SK-N-SH (cell line): ENCODE data around the gene INPP5A.

Experiments
- CTCF ChIP-seq: fragments of 200-600 bp; sonication (generic); IDR thresholded peaks from 2 replicates; pipeline ENCODE4 v1.6.1; 2017; ENCODE audit warnings: antibody characterized with exemption, mild to moderate bottlenecking, moderate library complexity
- ELF1 ChIP-seq: IDR thresholded peaks from 2 replicates; pipeline ENCODE4 v1.4.0; 2012
- EP300 ChIP-seq, 2 experiments: IDR thresholded peaks; 2 replicates each; pipeline versions ENCODE4 v1.4.0 to v1.6.1; 2012; ENCODE audit warnings: borderline replicate concordance in 1 of 2, low read depth in 1 of 2, low read length in 1 of 2
- POLR2AphosphoS5 ChIP-seq: IDR thresholded peaks from 2 replicates; pipeline ENCODE4 v1.6.1; 2012; ENCODE audit warnings: low read depth, low read length
- TAF1 ChIP-seq: IDR thresholded peaks from 2 replicates; pipeline ENCODE4 v1.6.1; 2012; ENCODE audit warnings: low read depth, mild to moderate bottlenecking, low read length, moderate library complexity, borderline replicate concordance
- TF ChIP-seq, protein P1 (sequence below): IDR thresholded peaks from 2 replicates; pipeline ENCODE4; 2012

DNA sequence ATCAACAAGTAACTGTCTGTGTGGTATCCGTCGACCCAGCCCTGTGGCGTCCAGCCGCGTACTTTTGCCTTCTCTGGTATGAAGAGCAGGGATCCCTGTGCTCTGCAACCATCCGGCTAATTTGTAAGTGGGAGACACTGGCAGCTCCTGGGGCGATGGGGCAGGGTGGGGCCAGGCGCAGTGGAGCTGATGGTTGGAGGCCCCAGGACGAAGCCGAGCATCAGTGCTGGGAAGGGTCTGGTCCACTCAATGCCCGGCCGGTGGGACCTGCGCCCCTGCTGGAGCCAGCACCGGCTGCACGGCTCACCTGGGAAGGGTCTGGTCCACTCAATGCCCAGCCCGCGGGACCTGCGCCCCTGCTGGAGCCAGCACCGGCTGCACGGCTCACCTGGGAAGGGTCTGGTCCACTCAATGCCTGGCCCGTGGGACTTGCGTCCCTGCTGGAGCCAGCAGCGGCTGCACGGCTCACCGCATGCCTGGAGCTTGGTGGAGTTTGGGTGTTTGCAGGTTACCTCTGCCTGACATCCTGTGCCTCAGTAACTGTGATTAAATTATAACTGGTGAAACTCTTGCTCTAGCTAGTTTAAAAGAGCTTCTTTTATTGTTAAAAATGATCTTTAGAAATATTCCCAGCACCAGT is 152.3 kb downstream of the INPP5A start:
- TF ChIP-seq CTCF (no peak), POLR2AphosphoS5 (no peak), TAF1 (no peak), EP300 (IDR thresholded peaks at IDR 0.05; ENCODE audit: borderline replicate concordance in 1 of 2, low read depth in 1 of 2, low read length in 1 of 2) (no peak), ELF1 (no peak)
- TF ChIP-seq, protein P1, sequence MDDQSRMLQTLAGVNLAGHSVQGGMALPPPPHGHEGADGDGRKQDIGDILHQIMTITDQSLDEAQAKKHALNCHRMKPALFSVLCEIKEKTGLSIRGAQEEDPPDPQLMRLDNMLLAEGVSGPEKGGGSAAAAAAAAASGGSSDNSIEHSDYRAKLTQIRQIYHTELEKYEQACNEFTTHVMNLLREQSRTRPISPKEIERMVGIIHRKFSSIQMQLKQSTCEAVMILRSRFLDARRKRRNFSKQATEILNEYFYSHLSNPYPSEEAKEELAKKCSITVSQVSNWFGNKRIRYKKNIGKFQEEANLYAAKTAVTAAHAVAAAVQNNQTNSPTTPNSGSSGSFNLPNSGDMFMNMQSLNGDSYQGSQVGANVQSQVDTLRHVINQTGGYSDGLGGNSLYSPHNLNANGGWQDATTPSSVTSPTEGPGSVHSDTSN: no peak
